ENCODE data around the gene NCL.

DNA sequence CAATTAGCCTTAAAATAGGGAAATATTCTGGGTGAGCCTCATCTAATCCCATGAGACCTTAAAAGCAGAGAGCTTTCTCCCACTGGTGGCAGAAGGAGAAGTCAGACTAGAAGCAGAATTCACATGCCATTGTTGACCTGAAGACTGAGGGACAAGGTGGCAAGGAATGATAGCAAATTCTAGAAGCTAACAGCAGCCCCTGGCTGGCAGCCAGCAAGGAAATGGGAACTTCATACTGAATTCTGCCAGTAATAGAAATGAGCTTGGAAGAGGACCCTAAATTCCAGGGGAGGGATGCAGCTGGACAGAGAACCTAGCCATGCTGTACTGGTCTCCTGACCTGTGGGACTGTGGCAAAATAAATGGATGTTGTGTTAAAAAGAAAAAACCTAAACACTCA lies 49.3 kb downstream of the NCL start:
- TF ChIP-seq, protein P1, sequence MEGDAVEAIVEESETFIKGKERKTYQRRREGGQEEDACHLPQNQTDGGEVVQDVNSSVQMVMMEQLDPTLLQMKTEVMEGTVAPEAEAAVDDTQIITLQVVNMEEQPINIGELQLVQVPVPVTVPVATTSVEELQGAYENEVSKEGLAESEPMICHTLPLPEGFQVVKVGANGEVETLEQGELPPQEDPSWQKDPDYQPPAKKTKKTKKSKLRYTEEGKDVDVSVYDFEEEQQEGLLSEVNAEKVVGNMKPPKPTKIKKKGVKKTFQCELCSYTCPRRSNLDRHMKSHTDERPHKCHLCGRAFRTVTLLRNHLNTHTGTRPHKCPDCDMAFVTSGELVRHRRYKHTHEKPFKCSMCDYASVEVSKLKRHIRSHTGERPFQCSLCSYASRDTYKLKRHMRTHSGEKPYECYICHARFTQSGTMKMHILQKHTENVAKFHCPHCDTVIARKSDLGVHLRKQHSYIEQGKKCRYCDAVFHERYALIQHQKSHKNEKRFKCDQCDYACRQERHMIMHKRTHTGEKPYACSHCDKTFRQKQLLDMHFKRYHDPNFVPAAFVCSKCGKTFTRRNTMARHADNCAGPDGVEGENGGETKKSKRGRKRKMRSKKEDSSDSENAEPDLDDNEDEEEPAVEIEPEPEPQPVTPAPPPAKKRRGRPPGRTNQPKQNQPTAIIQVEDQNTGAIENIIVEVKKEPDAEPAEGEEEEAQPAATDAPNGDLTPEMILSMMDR (IDR thresholded peaks at IDR 0.05), result no peak
- TF ChIP-seq POLR2A (IDR thresholded peaks at IDR 0.05), result no peak
- no peak for TF ChIP-seq POLR2AphosphoS5 (IDR thresholded peaks at IDR 0.05)
- TF ChIP-seq EP300 (IDR thresholded peaks at IDR 0.05; ENCODE audit: low read depth), result no peak
